Endothelial cell (in vitro differentiated cells): ENCODE results near the gene SETD7. TPM values are rescaled to one million over a fixed set of nuclear protein-coding genes. Genes with fewer than 3 reads are reported as not detected.

Experiments
- DNase-seq: peaks from one replicate; pipeline ENCODE4 v3.0.0; 2021; ENCODE audit warnings: low spot score
- H3K27ac Mint-ChIP-seq: one replicate; pipeline ENCODE4 v1.8.0; 2021; ENCODE audit warnings: mixed read lengths, inconsistent platforms; ENCODE audit not compliant: unreplicated experiment
- H3K27me3 Mint-ChIP-seq: one replicate; pipeline ENCODE4 v1.8.0; 2021; ENCODE audit warnings: mild to moderate bottlenecking, moderate library complexity, mixed read lengths, inconsistent platforms; ENCODE audit not compliant: unreplicated experiment
- H3K36me3 Mint-ChIP-seq: one replicate; pipeline ENCODE4 v1.8.0; 2021; ENCODE audit warnings: mild to moderate bottlenecking, low read depth, mixed read lengths, inconsistent platforms; ENCODE audit not compliant: unreplicated experiment
- H3K4me1 Mint-ChIP-seq: one replicate; pipeline ENCODE4 v1.8.0; 2021; ENCODE audit warnings: mild to moderate bottlenecking, mixed read lengths, inconsistent platforms; ENCODE audit not compliant: unreplicated experiment
- H3K4me3 Mint-ChIP-seq: one replicate; pipeline ENCODE4 v1.8.0; 2021; ENCODE audit warnings: mild to moderate bottlenecking, mixed read lengths, inconsistent platforms; ENCODE audit not compliant: unreplicated experiment
- H3K9me3 Mint-ChIP-seq: one replicate; pipeline ENCODE4 v1.8.0; 2021; ENCODE audit warnings: mixed read lengths, inconsistent platforms; ENCODE audit not compliant: unreplicated experiment
- CTCF ChIP-seq: fragments of 200-600 bp; sonication (generic); IDR thresholded peaks from one replicate; pipeline ENCODE4 v1.5.0; 2021; ENCODE audit warnings: antibody characterized with exemption; ENCODE audit not compliant: unreplicated experiment
- total RNA-seq: library from RNA; stranded (reverse); fragmentation: NEBNext Ultra II Directional; extraction: Animal tissue kit (Norgen Biotek cat#: 25700); gene quantifications from one replicate; pipeline ENCODE4 v1.2.1, GENCODE V29; 2021; ENCODE audit not compliant: unreplicated experiment

Gene SETD7
- total RNA-seq, 1 donor from 2014 or later = 8.4 TPM

DNA sequence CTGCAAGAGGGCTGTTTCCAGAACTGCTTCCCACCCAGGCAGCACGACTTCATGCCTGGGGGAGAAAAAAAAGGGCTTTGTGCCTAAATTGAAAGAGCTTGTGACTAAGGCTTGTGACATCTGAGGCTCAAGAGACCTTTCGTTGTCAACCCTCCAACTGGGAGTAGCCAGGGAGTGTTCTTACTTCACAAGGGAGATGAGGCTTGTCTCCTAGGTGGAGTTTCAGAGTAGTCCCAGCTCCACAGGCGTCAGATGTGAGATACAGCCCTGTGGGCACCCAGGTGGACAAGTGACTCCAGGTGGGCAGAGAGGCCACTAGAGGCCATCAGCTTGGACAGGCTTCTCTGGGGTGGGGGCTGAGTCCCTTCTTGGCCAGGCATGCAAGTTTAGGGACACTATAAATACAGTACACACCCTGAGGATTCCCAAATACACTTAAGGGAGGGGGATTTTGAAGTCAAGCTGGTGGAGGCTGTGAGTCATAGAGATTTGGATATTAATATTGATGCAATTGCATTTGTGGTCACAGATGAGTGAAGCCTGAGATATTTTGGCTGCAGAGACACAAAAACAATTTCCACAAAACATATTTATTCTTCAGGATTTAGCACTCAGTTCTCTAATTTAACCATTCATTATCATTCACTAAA is 40.1 kb upstream of the SETD7 start:
- Mint-ChIP-seq H3K27ac (no peak overlapping the region), H3K27me3 (peaks cover 3% of the 10 kb centered on the region), H3K4me3 (no peak overlapping the region), H3K36me3 (peaks cover 5% of the 10 kb centered on the region), H3K9me3 (no peaks in the 10 kb centered on the region), H3K4me1 (peaks cover 4% of the 10 kb centered on the region)
- DNase-seq = no peak
- TF ChIP-seq CTCF = no peak

DNA sequence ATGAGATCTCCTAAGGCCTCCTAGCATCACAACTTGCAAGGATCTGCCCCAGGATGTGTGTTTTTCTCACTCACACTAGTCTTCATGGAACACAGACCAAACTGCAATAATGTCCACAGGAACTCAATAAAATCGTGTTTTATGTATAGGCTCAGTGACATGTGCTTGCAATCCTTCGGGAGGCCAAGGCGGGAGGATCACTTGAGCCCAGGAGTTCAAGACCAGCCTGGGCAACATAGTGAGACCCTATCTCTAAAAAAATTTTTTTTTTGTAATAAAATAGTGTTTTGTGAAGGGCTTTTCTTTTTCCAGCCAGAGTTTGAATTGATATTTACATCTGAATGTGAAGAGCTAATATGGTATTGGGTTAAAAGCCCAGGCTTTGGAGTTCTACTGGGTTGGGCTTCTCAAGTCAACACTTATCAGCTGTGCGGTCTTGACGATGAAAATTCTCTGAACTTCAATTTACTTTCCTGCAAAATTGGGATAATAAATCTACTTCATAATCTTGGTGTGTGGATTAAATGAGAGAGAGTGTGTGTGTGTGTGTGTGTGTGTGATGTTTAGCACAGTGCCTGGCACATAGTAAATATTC is 38.7 kb upstream of the SETD7 start:
- TF ChIP-seq CTCF = no peak
- Mint-ChIP-seq H3K4me3 (no peak overlapping the region), H3K27ac (no peak overlapping the region), H3K36me3 (peaks cover 2% of the 10 kb centered on the region), H3K9me3 (no peaks in the 10 kb centered on the region), H3K27me3 (peaks cover 3% of the 10 kb centered on the region), H3K4me1 (peaks cover 4% of the 10 kb centered on the region)
- DNase-seq = no peak

- no peak overlapping the region for H3K27ac Mint-ChIP-seq
- no peak for DNase-seq
Observed at GRCh38 chr4:139593091-139593564, 37.1 kb upstream of the SETD7 start.

DNA sequence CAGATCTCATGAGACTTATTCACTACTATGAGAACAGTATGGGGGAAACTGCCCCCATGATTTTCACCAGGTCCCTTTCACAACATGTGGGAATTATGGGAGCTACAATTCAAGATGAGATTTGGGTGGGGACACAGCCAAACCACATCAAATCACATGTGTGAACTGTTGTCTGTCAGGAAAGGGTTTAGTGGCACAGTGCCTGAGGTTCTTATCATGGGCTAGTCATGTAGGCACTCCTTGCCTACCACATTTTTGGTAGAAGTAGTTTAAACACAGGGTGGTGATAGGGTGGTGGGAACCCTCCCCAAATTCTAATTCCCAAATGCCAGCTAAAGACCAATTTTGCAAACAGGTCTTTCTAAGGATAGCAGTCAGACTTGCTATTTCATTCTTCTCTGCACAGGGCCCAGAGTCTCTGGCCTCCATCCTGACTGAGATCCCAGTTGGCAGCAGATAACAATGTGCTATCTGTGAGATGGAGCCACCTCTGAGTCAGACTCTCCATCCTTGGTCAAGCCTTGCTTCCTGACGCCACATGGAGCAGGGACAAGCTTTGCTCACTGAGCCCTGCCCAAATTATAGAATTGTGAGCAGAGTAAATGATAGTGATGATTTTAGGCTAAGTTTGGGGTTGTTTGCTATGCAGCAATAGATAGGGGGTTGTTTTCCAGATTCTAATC is 33.5 kb upstream of the SETD7 start:
- H3K27ac Mint-ChIP-seq = no peak overlapping the region
- no peak overlapping the region for H3K4me3 Mint-ChIP-seq
- H3K4me1 Mint-ChIP-seq = no peaks in the 10 kb centered on the region
- H3K9me3 Mint-ChIP-seq = no peaks in the 10 kb centered on the region
- DNase-seq = no peak
- H3K27me3 Mint-ChIP-seq = peaks cover 10% of the 10 kb centered on the region
- peaks cover 4% of the 10 kb centered on the region for H3K36me3 Mint-ChIP-seq
- TF ChIP-seq CTCF = no peak

More at GRCh38 chr4:139593091-139593564, 37.1 kb upstream of the SETD7 start:
- H3K27me3 Mint-ChIP-seq = no peaks in the 10 kb centered on the region
- H3K4me1 Mint-ChIP-seq = peaks cover 4% of the 10 kb centered on the region
- no peaks in the 10 kb centered on the region for H3K36me3 Mint-ChIP-seq
- no peak overlapping the region for H3K4me3 Mint-ChIP-seq
- no peaks in the 10 kb centered on the region for H3K9me3 Mint-ChIP-seq
- TF ChIP-seq CTCF = no peak

DNA sequence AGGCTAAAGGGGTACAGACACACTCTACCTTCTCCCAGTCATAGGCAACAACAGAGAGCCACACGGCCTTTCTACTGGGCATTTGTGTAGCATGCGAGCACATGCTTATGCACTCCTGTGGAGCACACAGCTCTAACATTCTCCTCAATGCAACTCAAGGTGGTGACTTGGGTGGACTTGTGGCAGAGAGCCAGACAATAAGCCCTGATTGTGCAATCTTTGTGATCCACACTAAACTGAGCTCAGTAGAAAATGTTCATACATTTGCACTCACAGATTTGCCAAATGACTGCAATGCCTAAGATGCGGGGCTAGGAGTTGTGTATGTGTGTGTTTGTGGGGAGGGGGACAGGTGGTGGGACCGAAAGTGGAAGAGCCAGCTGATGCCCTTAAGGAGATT is 31.4 kb upstream of the SETD7 start:
- Mint-ChIP-seq H3K27me3 (peaks cover 12% of the 10 kb centered on the region), H3K4me3 (no peak overlapping the region), H3K27ac (no peak overlapping the region), H3K4me1 (no peaks in the 10 kb centered on the region), H3K36me3 (peaks cover 4% of the 10 kb centered on the region), H3K9me3 (no peaks in the 10 kb centered on the region)
- DNase-seq = no peak
- TF ChIP-seq CTCF = no peak
